CD4-positive, alpha-beta T cell treated with Interferon alpha-2 for 1 hour (primary cell): ENCODE results near the gene BRME1.
A peak's percentile ranks its signal among the peaks of the same experiment; 100 is the strongest.
"Not testable (repeated sequence)": the region's sequence is repeated elsewhere in the genome, so short reads cannot be mapped to it uniquely, and the experiment has no call there.

ENCODE experiments used
- DNase-seq, 2 donors: peaks; one replicate each; pipeline ENCODE4 v3.0.0-alpha.2; 2020 to 2022

BRME1 gene

DNA sequence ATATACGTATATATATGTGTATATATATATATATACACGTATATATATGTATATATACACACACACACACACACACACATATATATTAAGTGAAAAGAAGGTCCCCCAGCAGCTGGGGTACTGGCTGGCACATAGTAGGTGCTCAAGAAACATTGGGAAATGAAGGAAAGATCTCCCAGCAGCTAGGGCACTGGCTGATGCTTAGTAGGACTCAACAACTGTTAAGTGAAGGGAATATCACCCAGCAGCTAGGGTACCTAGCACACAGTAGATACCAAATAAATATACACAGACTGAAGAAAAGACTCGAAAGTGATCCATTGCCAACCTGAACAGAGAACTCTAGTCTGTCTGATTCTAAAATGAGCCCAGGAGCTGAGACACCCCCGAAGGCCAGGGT is 20.1 kb upstream of the BRME1 start:
- DNase-seq = no peak

- no peak for DNase-seq
Measured at GRCh38 chr19:13923194-13923987, 17.5 kb upstream of the BRME1 start.

DNA sequence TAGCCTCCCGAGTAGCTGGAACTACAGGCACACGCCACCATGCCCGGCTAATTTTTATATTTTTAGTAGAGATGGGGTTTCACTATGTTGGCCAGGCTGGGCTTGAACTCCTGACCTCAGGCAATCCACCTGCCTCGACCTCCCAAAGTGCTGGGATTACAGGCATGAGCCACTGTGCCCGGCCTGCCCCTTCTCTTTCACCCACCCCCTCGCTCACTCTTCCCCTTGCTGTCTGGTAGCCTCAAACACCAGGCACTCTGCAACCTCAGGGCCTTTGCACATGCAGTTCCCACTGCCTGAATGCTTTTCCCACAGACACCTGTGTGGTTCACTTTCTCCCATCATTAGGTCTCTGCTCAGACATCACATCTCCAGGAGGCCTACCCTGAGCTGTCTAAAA is 16.2 kb upstream of the BRME1 start:
- not testable (repeated sequence) for DNase-seq

DNA sequence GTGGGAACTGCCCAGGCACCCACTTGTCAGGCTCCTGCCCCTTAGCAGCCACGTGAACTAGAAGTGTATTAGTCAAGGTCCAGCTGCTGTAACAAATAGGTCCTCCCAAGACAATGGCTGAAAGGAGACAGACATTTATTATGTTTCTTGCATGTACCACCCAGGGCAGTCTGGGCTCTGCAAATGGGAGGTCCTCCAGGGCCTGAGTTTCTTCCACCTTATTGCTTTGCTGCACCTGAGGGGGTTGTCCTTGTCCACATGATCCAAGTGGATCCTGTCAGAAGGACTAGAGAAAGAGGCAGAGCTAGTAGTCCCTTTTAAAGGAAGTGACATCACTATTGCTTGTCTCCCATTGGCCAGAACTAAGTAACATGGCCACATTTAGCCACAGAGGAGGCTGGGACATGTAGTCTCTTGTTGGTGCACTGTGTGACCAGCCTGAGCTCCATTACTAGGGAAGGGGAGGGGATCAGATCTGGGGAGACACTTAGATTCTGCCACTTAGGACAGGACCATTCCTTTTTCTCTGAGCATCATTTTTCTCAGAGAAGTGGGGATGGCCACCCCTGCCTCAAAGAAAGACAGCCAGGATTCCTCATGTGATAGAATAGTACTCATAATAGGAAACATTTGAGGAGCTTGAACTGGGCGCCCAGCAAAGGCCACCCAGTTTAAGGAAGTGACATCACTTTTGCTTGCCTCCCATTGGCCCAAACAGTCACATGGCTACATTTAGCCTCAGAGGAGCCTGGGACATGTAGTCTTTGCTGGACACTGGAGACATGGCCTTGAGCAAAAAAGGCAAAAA is 15.2 kb upstream of the BRME1 start:
- DNase-seq = peak; percentile 20 to 46

GRCh38 chr19:13920524-13920923 is 14.6 kb upstream of the BRME1 start:
- no peak for DNase-seq

GRCh38 chr19:13918726-13919411 is 13.0 kb upstream of the BRME1 start:
- DNase-seq = no peak

- no peak for DNase-seq
Measured at GRCh38 chr19:13917888-13918406, 12.0 kb upstream of the BRME1 start.

- no peak for DNase-seq
Measured at GRCh38 chr19:13914777-13915176, 8.9 kb upstream of the BRME1 start.

DNA sequence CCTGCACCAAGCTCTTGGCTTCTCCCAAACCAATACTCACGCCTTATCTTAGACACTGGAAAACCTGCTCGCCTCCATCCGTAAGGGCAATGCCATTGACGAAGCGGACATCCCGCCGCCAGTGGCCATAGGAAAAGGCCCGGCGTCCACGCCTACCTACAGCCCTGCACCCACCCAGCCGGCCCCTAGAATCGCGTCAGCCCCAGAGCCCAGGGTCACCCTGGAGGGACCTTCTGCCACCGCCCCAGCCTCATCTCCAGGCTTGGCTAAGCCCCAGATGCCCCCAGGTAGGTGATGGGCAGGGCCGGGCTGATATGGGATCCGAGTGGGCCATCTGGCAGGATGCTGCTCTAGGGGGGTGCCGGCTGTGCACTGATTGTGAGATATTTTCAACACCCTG is 7.4 kb upstream of the BRME1 start:
- DNase-seq = no peak

DNA sequence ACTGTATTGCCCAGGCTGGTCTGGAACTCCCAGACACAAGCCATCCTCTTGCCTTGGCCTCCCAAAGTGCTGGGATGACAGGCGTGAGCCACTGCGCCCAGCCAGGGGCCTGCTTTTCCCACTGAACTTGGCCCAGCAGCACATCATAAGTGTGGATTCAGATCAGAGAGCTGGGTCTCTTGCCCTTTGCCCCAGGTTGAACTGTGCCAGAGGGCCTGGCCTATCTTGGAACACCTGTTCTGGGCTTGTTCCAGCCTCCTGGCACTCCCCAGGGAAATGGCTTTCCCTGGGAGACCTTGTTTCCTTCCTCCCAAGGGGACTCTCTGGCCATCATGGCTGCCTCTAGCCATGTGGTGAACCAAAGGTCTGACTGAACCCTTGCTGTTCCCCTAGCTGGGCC is 3.5 kb upstream of the BRME1 start:
- no peak for DNase-seq

DNA sequence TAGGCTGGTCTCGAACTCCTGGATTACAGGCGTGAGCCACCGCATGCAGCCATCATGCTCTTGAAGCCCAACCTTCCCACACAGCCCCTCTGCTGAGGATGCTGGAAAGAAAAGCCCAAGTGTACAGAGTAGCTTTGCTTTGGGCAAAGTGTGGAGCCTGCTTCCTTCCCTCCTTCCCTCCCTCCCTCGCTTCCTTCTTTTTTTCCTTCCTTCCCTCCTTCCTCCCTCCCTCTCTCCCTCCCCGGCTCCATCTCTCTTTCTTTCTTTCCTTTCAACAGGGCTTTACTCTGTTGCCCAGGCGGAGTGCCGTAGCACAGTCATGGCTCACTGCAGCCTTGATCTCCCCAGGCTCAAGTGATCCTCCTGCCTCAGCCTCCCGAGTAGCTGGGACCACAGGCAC is 2.8 kb upstream of the BRME1 start:
- no peak for DNase-seq

DNA sequence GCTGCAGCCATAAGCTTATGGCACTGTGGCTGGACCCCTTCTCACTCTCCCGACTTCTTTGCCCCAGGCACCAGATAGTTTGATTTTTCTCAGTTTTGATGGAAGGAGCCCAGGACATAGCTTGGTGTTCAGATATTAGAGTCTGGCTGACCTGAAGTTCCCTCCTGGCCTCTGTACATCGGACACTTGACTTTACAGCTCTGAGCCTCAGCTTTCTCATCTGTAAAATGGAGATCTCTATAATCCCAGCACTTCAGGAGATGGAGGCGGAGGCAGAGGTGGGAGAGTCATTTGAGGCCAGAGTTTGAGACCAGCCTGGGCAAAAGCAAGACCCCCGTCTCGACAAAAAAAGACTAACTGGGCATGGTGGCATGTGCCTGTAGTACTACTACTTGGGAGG is 993 bp upstream of the BRME1 start:
- no peak for DNase-seq

GRCh38 chr19:13906521-13906904 is 596 bp upstream of the BRME1 start:
- DNase-seq = peak in 1 of 2 donors; percentile 45

DNA sequence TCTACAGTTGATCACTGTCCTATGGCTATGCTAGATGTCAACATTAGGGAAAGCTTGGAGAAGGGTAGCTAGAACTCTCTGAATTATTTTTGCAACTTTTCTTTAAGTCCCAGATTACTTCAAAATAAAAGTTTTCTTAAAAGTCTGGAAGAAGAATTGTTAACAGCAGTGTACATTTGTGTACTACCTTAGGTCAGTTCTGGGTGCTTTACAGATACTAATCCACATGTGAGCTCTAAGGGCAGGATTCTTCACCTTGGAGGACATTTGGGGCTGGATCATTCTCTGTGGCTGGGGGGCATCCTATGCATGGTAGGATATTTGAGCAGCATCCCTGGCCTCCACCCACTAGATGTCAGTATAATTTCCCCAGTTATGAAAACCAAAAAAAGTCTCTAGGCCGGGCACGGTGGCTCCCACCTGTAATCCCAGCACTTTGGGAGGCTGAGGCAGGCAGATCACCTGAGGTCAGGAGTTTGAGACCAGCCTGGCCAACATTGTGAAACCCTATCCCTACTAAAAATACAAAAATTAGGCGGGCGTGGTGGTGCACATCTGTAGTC is 2.8 kb downstream of the BRME1 start:
- peak in 1 of 2 donors; percentile 60 for DNase-seq

DNA sequence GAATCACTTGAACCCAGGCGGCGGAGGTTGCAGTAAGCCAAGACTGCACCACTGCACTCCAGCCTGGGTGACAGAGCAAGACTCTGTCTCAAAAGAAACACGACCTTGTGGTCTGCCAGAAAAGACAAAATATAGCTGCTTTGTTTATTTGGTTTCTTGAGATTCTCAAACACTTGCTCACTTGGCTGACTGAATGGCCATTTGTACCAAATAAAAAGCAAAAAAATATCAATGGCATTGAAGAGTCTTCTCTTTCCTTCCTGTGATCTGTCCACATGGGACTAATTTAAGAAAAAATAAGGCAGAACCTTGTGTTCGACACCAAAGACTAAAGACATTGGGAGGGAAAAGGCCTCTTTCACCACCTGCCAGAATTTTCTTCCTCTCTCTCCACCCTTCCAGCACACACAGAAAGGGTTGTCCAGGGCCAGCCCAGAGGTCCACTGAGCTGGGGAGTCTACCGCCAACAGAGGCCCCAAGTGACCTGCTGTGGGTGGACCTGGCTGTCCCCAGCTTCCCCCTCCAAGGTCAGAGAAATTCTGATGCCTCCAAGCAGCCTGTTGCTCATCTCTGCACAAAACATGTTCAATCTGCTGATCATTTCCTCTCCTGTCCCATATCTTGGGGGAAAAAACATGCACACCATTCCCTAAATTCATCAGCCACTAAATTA is 5.9 kb downstream of the BRME1 start:
- DNase-seq = no peak

DNA sequence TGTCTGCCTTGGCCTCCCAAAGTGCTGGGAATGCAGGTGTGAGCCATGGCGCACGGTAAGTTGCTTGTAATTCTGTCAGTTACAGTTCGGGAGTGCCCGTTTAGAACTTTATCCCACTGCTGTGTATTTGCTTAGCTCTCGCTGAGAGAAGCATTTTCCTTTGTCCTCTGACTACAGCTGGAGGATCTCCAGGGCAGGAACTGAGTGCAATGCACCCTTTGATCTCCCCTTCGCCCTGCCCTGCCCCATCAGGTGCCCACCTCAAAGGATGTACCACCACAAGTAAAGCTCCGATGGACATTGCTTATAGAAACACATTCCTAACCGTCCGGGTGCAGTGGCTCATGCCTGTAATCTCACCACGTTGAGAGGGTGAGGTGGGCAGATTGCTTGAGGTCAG is 6.5 kb downstream of the BRME1 start:
- no peak for DNase-seq

GRCh38 chr19:13896227-13896626 is 9.7 kb downstream of the BRME1 start:
- no peak for DNase-seq

GRCh38 chr19:13894552-13894951 is 11.4 kb downstream of the BRME1 start:
- DNase-seq = no peak

DNA sequence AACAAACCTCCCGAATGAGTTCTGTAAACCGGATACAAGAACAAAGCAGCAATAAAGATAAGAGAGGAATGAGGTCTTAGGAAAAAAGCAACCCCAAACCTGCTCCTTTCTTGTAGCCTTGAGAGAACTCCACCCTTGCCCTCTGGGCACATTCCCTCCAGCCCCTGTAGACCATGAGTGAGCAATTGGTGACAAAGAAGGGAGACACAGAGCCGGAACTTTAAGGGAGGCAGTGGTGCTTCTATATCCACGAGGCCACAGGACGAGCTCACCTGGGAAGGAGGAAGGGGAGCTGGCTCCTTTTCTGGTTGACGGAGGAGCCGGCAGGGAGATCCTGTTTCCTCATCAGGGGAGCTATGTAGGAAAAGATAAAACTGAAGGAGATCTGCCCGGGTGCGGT is 13.0 kb downstream of the BRME1 start:
- no peak for DNase-seq

- no peak for DNase-seq
Measured at GRCh38 chr19:13890136-13890535, 15.8 kb downstream of the BRME1 start.

GRCh38 chr19:13888281-13888680 is 17.6 kb downstream of the BRME1 start:
- DNase-seq = no peak

DNA sequence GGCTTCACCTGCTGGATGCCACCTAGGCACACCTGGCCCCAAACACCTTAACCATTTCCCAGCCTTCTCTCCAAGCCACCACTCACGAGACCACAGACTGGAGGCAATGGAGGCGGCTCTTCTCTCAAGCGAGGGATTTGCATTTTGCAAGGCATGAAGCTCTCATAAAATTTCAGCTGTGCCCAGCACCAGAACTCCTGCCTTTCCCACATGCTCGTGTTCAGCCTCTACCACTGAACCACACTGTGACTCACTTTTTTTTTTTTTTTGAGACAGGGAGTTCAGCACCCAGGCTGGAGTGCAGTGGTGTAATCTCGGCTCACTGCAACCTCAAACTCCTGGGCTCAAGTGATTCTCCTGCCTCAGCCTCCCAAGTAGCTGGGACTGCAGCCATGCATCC is 18.4 kb downstream of the BRME1 start:
- no peak for DNase-seq

DNA sequence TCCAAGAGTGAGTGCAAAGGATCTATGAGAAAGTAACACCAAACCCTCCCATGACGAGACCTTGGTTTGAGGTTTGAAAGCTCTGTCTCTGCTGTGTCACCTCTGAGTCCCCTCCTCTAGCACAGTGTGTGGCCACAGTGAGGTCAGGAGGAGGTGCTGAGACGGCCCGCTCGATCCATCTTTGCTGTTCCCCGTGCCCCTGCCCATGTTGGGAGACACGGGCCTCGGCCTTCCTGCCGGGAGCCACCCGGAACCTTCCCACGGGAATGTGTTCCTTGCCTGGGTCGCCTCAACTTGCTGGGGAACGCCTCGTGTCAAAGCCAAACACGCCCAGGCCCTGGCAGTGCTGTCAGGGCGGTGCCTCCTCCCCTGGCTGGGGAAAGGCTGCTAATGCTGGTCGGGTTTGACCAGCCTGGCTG is 18.9 kb downstream of the BRME1 start:
- DNase-seq = peak; percentile 34 to 61
